GM12872 (cell line): ENCODE data around the gene HDAC1.

Source experiments
- CTCF ChIP-seq: IDR thresholded peaks from 3 replicates; pipeline ENCODE4 v1.5.1; 2011; ENCODE audit warnings: low read depth, mild to moderate bottlenecking, low read length, moderate library complexity; ENCODE audit not compliant: insufficient read depth

HDAC1 gene

GRCh38 chr1:32250893-32251716 lies 40.8 kb upstream of the HDAC1 start, which contains the start of gene LCK:
LCK (plus strand) TSS chr1:32251265; CDS start chr1:32274330, 23,065 bp downstream.
- TF ChIP-seq CTCF = no peak

- TF ChIP-seq CTCF = no peak
Measured at GRCh38 chr1:32255072-32256071, 36.5 kb upstream of the HDAC1 start.

GRCh38 chr1:32256473-32257226 lies 35.2 kb upstream of the HDAC1 start:
- TF ChIP-seq CTCF = no peak

GRCh38 chr1:32257227-32257508 lies 34.7 kb upstream of the HDAC1 start:
- no peak for TF ChIP-seq CTCF

- no peak for TF ChIP-seq CTCF
Measured at GRCh38 chr1:32263744-32264143, 28.1 kb upstream of the HDAC1 start.

GRCh38 chr1:32265846-32266245 lies 26.0 kb upstream of the HDAC1 start:
- no peak for TF ChIP-seq CTCF
